GM12864 (cell line): ENCODE data around the gene RETNLB.

ENCODE experiments used
- DNase-seq: peaks from one replicate; pipeline ENCODE4 v3.0.0-alpha.2; 2011; ENCODE audit warnings: low read depth
- H3K4me3 ChIP-seq: 2 replicates; pipeline ENCODE4 v1.5.1; 2011; ENCODE audit warnings: mild to moderate bottlenecking, low read depth, low read length, control low read depth
- TF ChIP-seq, protein P1 (sequence below): IDR thresholded peaks from 2 replicates; pipeline ENCODE4 v1.5.1; 2011; ENCODE audit warnings: low read depth, mild to moderate bottlenecking, moderate library complexity, low read length, control low read depth, inconsistent platforms; ENCODE audit errors: missing control alignments

The RETNLB gene

DNA sequence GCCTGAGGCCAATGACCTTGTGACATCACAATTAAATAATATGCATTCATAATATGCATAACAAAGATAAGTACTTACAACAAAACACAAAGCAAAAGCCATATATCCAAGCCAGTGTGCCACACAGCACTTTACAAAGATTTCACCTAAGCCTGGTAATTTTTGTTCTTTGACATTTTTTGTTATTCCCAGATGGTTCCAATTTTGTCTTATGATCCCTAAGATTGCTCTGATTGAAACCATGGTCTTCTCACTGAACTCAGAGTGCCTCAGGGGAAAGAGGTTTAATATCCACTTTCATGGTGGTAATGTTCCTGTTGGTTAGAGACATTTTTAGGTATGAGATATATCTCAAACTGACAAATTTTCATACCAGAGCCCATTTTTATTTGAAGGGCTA lies 29.1 kb downstream of the RETNLB start:
- H3K4me3 ChIP-seq: no peak overlapping the region
- TF ChIP-seq, protein P1, sequence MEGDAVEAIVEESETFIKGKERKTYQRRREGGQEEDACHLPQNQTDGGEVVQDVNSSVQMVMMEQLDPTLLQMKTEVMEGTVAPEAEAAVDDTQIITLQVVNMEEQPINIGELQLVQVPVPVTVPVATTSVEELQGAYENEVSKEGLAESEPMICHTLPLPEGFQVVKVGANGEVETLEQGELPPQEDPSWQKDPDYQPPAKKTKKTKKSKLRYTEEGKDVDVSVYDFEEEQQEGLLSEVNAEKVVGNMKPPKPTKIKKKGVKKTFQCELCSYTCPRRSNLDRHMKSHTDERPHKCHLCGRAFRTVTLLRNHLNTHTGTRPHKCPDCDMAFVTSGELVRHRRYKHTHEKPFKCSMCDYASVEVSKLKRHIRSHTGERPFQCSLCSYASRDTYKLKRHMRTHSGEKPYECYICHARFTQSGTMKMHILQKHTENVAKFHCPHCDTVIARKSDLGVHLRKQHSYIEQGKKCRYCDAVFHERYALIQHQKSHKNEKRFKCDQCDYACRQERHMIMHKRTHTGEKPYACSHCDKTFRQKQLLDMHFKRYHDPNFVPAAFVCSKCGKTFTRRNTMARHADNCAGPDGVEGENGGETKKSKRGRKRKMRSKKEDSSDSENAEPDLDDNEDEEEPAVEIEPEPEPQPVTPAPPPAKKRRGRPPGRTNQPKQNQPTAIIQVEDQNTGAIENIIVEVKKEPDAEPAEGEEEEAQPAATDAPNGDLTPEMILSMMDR: no peak
- DNase-seq: no peak

- TF ChIP-seq, protein P1: no peak
- DNase-seq: no peak
Measured at GRCh38 chr3:108724101-108724500, 33.1 kb downstream of the RETNLB start.

GRCh38 chr3:108722724-108723123 lies 34.5 kb downstream of the RETNLB start:
- TF ChIP-seq, protein P1: no peak
- no peak overlapping the region for H3K4me3 ChIP-seq
- DNase-seq: no peak

More at GRCh38 chr3:108724101-108724500, 33.1 kb downstream of the RETNLB start:
- H3K4me3 ChIP-seq: no peak overlapping the region

DNA sequence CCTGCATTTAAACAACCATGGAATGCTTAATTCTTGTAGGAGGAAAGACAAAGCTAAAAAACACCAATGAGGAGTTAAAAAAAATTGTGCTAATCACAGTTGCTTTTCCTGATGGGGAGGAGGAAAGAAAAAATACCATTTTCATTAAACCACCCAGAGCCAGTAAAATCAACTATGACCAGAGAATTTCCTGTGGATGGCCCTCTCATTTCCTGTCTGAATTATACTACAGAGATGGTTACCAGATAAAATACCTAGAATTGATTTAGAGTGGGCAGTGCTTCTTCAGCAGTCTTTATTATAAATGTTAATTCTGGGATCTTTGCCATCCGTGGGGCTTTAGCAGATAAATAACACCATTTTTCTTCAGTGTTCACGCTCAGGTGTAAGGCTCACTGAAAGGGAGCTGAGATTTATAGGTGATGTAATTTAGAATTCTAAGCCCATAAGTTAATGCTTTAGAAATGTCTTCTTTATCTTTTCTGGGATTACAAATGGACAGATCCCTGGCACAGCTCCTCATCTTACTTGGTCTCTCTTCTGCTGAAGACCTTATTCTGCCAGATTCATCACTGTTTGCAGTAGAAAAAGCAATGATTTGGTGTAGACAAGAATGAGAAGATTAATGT lies 37.9 kb downstream of the RETNLB start:
- TF ChIP-seq, protein P1: no peak
- DNase-seq: no peak
- H3K4me3 ChIP-seq: no peak overlapping the region

- DNase-seq: no peak
- no peak overlapping the region for H3K4me3 ChIP-seq
- TF ChIP-seq, protein P1: no peak
Measured at GRCh38 chr3:108718454-108718853, 38.8 kb downstream of the RETNLB start.

DNA sequence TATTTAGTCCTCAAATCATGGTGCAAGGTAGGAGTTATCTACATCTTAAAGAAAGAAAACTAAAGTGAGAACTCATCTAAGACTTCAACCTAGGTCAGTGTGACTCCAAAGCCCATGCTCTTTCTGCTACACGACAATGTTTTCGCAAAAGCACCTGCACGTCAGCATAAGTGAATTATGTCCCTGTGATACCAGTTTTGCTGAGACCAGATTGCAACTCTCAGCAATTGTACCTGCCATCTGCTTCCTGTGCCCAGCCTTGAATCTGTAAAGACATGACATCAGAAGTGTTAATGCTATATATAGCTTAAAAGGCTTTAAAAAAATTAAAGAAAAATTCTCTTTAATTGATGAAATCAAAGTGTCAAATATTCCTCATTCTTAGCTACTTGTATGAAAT lies 43.4 kb downstream of the RETNLB start:
- no peak overlapping the region for H3K4me3 ChIP-seq
- DNase-seq: no peak
- TF ChIP-seq, protein P1: no peak

- DNase-seq: no peak
- no peak overlapping the region for H3K4me3 ChIP-seq
- TF ChIP-seq, protein P1: no peak
Measured at GRCh38 chr3:108713009-108713516, 44.1 kb downstream of the RETNLB start.
